HG03139 (cell line): ENCODE measurements around the gene DUSP9.

Experiments
- ATAC-seq: cut with Tn5 transposase; IDR thresholded peaks from one replicate; pipeline ENCODE4 v1.9.1; 2021; ENCODE audit not compliant: unreplicated experiment

DUSP9 gene

DNA sequence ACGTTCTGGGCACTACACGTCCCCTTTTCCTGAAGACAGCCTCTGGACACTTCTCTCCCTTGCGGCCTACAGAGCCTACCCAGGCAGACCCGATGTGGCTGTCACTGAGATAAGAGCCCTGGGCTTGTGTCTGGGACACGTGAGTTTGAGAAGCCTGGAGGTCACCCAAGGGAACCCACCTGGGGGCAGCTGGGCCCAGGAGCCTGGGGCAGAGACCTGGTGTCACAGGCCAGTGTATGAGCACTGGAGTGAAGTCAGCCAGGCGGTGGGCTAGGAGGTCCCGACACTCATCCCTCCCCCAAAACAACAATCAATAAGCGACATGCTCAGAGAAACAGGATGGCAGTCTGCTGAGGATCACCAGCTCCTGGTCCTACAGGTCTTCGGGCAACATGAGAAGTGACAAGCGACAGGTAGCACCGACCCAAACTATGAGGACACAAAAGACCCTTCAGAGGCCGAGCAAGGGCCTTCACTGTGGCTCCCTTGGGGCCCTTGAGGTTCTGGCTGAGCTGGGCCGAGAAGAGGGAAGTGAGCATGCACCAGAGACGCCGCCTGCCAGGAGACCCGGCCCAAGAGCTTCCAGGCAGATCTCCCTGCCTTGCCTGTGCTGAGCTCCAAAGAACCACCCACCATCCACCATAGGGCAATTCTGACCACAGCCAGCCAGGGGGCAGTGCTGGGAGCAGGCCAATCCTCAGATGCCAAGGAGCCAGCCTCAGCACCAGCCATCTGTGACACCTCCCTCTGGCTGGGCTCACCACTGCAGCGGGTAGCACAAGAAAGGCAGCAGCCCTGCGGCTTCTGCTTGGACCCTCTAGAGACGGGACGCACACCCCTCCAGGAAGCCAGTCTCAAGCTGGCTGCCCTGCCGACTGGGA lies 11.0 kb upstream of the DUSP9 start:
- no peak for ATAC-seq

GRCh38 chrX:153636716-153637115 lies 10.3 kb upstream of the DUSP9 start:
- no peak for ATAC-seq

GRCh38 chrX:153637121-153638040 lies 9.6 kb upstream of the DUSP9 start:
- ATAC-seq = no peak

DNA sequence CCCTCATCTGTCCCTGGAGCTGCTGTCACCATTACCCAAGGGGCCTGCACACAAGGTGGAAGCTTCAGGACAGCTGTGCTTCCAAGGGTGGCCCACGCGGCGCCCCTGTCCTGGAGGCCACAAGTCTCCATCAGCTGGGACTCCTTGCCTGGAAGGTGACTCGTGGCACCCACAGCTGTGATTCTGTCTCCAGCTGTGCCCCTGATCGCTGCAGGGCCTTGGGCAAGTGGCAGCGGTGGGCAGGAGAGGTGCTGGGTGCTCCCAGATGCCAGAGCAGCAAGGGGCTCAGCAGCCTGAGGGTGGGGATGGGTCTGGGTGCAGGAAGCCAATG lies 9.0 kb upstream of the DUSP9 start:
- ATAC-seq = no peak

- no peak for ATAC-seq
Measured at GRCh38 chrX:153638436-153639176, 8.4 kb upstream of the DUSP9 start.

DNA sequence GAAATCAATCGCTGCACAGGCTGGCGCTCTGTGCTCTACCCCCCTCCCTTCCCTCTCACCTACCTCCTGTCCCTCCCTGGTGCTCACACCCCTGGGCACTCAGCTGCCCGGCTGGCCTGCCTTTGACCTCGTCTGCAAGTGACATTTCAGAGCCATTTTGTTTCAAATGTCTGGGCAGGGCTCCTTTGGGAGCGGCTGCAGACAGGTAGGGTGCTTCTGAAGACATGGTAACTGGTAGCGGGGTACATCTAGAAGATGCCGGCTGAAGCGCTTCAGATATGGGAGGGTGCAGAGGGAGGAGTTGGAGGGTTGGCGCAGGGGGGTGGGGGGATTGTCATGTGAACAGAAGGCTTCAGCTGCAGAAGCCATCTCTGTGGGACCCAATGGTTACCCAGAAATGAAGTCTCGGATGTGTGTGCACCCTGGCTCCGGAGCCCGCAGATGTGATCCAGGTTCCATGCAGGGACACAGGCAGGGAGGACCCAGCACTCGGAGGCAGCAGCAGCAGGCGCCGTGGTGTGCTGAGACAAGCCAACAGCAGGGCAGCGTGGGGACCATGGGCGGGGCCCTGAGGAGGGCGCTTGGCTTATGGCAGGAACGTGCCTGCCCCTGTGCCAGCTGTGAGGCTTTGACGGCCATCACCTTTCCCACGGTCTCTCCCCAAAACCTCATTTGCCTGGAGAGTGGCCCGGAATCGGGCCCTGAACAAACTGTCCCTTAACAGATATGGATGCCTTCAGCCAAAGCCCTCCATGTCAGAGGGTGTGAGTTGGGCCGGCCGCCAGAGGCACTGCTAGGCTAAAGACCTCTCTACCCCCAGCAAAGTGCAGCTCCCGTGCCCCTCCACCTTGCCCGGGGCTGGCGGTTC lies 7.6 kb upstream of the DUSP9 start:
- ATAC-seq = no peak

DNA sequence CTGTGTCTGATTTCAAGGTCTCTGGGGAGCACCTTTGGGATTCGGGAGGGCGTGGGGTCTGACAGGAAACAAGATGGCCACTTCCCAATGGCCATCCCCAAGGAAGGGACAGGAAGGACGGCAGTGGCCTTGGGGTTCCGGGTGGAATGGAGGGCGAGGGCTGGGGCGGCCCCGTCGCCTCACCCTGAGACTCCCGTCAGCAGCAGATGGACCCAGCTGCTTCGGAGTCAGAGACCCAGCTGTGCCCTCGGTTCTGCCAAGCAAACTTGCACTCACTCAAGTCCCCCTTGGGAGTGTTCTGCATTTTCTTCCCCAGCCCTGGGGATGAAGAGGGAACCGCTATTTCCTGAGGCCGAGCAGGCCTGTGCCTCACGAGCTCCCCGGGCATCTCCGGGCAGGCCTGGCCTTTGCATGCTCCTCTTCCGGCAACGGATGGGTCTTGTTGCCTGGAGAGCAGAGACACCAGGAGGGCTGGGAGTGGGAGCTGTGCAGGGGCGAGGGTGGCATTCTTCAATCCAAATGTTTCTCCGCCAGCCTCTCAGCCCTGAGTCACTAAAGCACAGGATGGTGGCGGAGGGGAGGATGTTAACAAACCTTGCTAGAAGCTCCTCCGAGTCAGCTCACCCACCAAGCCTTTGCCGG lies 6.8 kb upstream of the DUSP9 start:
- no peak for ATAC-seq

DNA sequence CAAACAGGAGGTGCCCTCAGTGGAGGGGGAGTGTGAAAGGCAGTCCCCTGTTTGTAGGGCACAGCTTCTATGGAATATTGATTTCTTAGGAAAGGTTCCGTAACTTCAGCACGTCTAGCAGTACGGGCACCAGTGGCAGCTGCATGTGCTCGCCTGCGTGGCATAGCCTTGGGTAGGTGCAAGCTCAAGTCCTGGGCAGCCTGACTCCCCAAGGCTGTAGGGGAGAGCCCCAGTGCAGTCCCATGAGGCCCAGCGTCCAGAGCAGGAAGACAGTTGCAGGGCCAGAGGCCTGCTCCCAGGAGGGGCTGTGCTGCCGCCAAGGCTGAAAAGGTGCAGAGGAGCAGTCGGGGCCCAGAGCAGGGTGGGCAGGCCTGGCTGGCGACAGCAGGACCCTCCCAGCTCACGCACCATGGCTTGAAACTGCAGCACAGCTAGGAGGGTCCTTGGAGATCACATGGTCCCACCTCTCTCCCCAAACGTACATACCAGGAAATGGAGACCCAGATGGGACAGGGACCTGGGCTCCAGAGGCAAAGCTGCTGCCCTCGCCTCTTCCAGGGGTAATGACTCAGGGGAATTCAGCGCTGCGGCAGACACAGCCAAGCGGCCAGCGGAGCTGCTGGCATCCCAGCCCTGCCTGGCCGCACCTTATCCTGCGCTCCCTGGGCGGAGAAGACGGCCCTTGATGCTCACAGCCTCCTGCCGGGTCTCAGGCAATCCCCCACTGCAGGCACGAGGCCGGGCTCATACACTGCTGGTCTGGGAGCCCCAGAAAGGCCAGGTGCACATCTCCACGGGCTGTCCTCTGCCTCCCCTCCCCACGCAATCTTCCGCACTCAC lies 6.0 kb upstream of the DUSP9 start:
- ATAC-seq = no peak

DNA sequence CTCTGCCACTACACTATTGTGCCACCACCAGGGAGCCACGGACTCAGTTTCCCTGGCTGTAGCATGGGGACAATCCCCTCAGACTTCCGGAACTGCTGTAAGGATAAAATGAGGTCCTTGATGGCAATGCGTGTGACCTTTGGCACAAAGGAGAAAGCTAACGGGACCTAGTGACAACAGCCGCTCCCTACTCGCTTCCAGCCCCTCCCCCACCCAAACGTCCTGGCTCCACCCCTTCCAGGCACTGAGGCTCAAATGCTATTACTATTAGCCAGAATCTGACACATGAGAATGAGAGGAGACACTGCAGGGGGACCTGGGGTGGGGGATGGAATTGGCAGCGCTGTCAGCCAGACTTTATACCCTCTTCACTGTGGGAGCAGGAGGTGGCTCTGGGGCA lies 5.4 kb upstream of the DUSP9 start:
- ATAC-seq = no peak

DNA sequence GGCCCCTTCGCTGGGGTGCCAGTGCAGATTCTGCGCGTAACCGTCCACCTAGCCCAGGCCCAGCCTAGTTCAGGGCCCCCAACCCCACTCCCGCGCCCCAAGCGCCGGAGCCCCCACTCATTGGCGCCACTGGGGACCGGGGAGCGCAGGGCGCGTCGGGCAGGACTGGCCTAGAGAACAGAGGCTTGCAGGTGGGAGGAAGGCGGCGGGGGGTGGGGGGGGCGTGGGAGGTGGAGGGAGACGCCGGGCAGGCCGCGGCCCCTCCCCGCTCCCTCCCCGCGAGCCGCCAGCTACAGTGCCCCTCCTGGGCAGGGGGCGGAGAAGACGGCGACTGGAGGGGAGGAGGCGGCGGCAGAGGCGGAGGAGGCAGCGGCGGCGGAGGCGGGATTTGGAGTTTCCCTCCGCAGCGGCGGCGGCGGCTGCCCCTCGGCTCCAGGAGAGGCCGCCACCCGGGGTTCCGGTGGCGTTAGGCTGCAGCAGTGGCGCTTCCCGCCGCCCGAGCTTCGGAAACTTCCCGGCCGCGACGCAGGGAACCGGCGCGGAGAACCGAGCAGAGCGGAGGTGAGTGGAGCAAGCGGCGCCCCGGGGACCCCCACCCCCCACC lies 4.8 kb upstream of the DUSP9 start:
- no peak for ATAC-seq

GRCh38 chrX:153642655-153643430 lies 4.2 kb upstream of the DUSP9 start:
- ATAC-seq = no peak

DNA sequence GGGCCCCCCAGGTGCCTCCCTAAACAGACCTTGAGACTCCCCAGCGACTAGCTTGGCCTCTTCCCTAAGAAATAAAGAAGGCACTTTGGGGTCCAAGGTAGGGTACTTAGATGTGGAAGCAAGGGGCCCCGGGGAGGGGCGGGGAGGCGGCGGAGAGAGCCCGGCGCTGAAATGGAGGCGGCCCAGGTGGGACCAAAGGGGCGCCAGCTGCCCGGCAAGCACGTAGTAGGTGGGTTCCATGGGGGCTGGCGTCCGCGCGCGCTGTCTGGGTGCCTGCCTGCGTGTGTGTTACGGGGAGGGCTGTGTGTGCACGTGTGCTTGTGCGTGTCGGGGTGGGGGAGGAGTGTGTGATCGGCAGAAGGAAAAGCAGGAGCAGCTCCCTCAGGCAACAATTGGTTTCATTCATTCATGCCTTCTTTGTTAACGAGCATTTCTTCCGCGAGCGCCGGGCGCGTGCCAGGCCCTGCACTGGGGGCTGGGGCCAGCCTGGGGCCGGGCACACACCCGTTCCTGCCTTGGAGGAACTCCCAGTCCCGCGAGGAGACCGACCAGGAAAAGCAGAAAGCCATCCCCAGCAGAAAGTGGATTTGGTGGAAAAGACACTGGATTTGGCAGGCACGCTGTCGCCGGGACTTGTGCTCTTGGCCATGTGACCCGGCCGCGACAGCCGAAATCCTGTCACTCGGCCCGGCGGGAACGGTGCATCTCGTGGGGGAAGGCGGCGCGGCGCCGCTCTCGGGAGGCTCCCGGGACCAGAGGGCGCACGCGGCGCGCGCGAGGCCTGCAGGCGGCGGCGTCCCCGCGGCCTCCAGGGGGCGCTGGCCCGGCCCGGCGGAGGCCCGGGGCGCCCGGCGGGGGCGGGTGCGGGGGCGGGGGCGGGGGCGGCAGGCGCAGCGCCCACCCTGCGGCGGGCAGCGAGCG lies 3.3 kb upstream of the DUSP9 start:
- no peak for ATAC-seq

DNA sequence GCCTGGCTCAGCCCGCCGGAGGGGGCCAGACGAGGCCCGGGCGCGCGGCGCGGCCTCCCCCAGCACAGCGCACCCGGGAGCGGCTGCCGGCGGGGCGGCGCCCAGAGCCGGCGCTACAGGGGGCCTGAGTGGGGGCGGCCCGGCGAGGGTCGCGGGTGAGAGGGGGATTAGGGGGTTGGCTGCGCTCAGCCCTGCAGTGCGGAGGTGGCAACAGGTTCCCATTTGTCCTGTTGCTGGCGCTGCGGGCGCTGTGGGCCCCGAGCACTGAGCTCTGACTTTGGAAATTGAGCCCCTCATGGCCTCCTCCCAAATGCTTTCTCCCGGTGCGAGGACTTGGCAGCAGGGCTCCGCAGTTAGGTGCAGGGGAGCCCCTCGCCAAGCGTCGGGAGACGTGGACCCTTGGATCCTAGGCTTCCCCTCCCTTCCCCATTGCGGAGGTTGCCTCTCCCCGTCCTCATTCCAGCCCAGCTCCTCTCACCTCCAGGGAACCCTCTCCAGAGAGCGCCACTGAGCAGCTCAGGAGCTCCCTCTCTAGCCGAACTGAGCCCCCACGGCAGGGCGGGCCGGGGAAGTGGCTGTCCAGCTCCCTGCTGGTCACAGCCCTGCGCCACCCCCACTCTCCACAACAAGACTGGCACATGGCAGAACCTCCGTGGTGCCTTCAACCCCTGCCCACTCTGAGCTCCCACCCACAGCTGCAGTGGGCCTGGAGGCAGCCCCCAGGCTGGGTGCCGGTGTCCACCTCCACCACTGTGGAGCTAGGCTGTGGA lies 2.5 kb upstream of the DUSP9 start:
- no peak for ATAC-seq

DNA sequence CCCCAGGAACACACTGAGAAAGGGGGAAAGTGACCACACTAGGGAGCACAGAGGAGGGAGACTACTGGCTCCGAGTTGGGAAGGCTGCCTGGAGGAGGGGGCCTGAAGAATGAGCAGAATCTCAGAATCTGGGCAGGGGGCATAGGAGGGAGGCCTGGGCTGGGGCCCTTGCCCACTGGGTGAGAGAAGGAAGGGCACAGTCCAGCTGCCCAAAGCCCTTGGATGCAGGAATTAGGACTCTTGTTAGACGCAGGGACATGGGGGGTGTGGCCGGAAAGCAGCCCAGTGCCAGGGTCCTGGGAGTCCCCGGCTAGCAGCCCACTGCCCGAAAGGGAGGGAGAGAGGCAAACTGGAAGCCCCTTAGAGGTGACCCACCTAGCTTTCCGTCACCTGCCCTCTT lies 1.9 kb upstream of the DUSP9 start:
- ATAC-seq = no peak

DNA sequence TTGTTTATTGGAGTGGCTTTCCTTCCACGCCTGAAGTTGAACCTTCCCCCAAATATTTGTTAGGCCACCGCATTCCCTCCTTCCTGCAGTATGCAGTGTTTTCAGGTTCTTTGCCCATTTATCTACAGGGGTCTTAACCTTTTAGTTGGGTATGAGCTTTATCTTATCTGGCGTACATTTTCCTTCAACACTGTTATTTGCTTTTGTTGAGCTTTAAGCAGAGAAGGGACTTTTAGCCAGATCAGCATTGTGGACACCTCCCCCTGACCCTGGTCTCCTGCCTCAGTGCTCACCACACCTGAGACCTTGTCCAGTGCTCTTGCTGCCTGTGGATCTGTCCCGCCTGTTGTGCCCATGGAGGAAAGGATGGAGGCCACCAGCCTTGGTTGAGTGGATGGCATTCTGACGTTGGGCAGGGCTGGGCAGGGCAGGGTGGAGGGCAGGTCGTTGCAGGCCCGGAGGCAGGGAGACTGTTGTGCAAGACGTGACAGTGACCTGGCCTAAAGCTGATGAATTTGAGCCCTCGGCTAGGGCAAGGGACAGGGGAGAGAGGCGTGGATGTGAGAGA lies 998 bp upstream of the DUSP9 start:
- no peak for ATAC-seq
